HCT116 (cell line): ENCODE data around the gene TMEM38A. TPM values are rescaled to one million over a fixed set of nuclear protein-coding genes. Genes with fewer than 3 reads are reported as not detected.

Experiments
- ATAC-seq: fragments of 200-7000 bp; cut with Tn5 transposase; 2 replicates; pipeline ENCODE4 v1.9.1; 2020; ENCODE audit warnings: mild to moderate bottlenecking, moderate library complexity
- BruUV-seq: library from RNA; stranded (reverse); fragments of 400-500 nt; replicated peaks from 2 replicates; lab custom pipeline; 2021; lab: Mats Ljungman, UMichigan
- CTCF ChIA-PET: fragments of 300-600 bp; sonication (Branson Sonifier 250); formaldehyde crosslinking; loops from one replicate; lab custom pipeline; 2021; ENCODE audit warnings: antibody characterized with exemption; lab: Charles Lee
- POLR2A ChIA-PET: fragments of 300-600, 350-600 bp; sonication (Branson Sonifier 250); formaldehyde crosslinking; loops from one replicate; lab custom pipeline; 2021; ENCODE audit warnings: antibody characterized with exemption; lab: Charles Lee
- RAD21 ChIA-PET, 2 experiments: fragments of 300-600 bp; sonication (Branson Sonifier 250); formaldehyde crosslinking; loops; one replicate each; lab custom pipeline; 2023; ENCODE audit warnings: low total read pairs in 2 of 2; ENCODE audit not compliant: uncharacterized antibody in 2 of 2, unreplicated experiment in 2 of 2, low non-redundant PET in 1 of 2; lab: Charles Lee
- DNase-seq: peaks from one replicate; pipeline ENCODE4 v3.0.0-alpha.2; 2010; ENCODE audit warnings: low read depth, low spot score
- H2AFZ ChIP-seq: fragments of 200-600 bp; shearing (Covaris generic), sonication (generic); 2 replicates; pipeline ENCODE4 v1.6.1; 2017; ENCODE audit warnings: low read depth, mixed run types, mixed read lengths, antibody characterized with exemption, low read length; ENCODE audit not compliant: poor library complexity, severe bottlenecking
- H3K27ac ChIP-seq: 2 replicates; pipeline ENCODE4 v1.5.1; 2012; ENCODE audit warnings: low read depth, low read length
- H3K27me3 ChIP-seq: fragments of 200-600 bp; sonication (generic); 2 replicates; pipeline ENCODE4 v1.6.1; 2016; ENCODE audit warnings: mixed run types, low read length, mixed read lengths; ENCODE audit not compliant: insufficient read depth
- H3K36me3 ChIP-seq, 2 experiments: fragments of 200-500 bp in 1 of 2; fragments of 200-600 bp in 1 of 2; sonication (Bioruptor generic) in 1 of 2; sonication (generic) in 1 of 2; 2 replicates each; pipeline versions ENCODE4 v1.5.1 to v1.6.1; 2014 to 2016; ENCODE audit warnings: low read length in 2 of 2, inconsistent platforms in 1 of 2, mixed read lengths in 1 of 2, mixed run types in 1 of 2; ENCODE audit not compliant: insufficient read depth in 2 of 2, control insufficient read depth in 1 of 2
- H3K4me1 ChIP-seq, 2 experiments: fragments of 200-600 bp in 1 of 2; sonication (generic) in 1 of 2; 2 replicates each; pipeline versions ENCODE4 v1.5.1 to v1.6.1; 2012 to 2017; ENCODE audit warnings: low read length in 2 of 2, inconsistent platforms in 1 of 2, mild to moderate bottlenecking in 1 of 2, mixed read lengths in 1 of 2, mixed run types in 1 of 2, moderate library complexity in 1 of 2; ENCODE audit not compliant: insufficient read depth in 2 of 2, control insufficient read depth in 1 of 2
- H3K4me2 ChIP-seq: fragments of 200-600 bp; sonication (generic); 2 replicates; pipeline ENCODE4 v1.6.1; 2017; ENCODE audit warnings: mixed run types, low read length, mixed read lengths
- H3K4me3 ChIP-seq, 2 experiments: fragments of 200-600 bp in 1 of 2; sonication (generic) in 1 of 2; replicated peaks in 1 of 2; 2 replicates each; pipeline ENCODE4 v1.5.1; 2011 to 2016; ENCODE audit warnings: low read length in 2 of 2, control low read depth in 1 of 2, low read depth in 1 of 2, mild to moderate bottlenecking in 1 of 2, mixed read lengths in 1 of 2, mixed run types in 1 of 2
- H3K79me2 ChIP-seq: fragments of 200-600 bp; sonication (generic); 2 replicates; pipeline ENCODE4 v1.6.1; 2017; ENCODE audit warnings: mild to moderate bottlenecking, mixed run types, low read length, moderate library complexity, mixed read lengths; ENCODE audit not compliant: insufficient read depth
- H3K9ac ChIP-seq: fragments of 200-600 bp; sonication (generic); 2 replicates; pipeline ENCODE4 v1.6.1; 2016; ENCODE audit warnings: low read length, mixed read lengths
- H3K9me2 ChIP-seq: fragments of 200-600 bp; sonication (generic), shearing (Covaris generic); 2 replicates; pipeline ENCODE4 v1.6.1; 2017; ENCODE audit warnings: mixed run types, mild to moderate bottlenecking, moderate library complexity; ENCODE audit not compliant: insufficient read depth
- H3K9me3 ChIP-seq, 2 experiments: fragments of 200-500 bp in 1 of 2; fragments of 200-600 bp in 1 of 2; sonication (Bioruptor generic) in 1 of 2; sonication (generic) in 1 of 2; 2 replicates each; pipeline ENCODE4 v1.6.1; 2014 to 2017; ENCODE audit warnings: low read length in 2 of 2, mixed read lengths in 2 of 2, inconsistent platforms in 1 of 2, low read depth in 1 of 2, mild to moderate bottlenecking in 1 of 2, mixed run types in 1 of 2, moderate library complexity in 1 of 2; ENCODE audit not compliant: control insufficient read depth in 1 of 2, insufficient read depth in 1 of 2
- H4K20me1 ChIP-seq: fragments of 200-600 bp; sonication (generic), shearing (Covaris generic); 2 replicates; pipeline ENCODE4 v1.6.1; 2017; ENCODE audit warnings: mixed run types, mild to moderate bottlenecking, moderate library complexity; ENCODE audit not compliant: insufficient read depth
- CEBPB ChIP-seq: IDR thresholded peaks from 2 replicates; pipeline ENCODE4 v1.6.1; 2012; ENCODE audit warnings: low read depth
- CTCF ChIP-seq, 3 experiments: fragments of 200-600 bp in 1 of 3; sonication (generic) in 1 of 3; IDR thresholded peaks in 2 of 3; conservative IDR thresholded peaks in 1 of 3; 2 replicates each; pipeline ENCODE4 v1.5.1; 2012 to 2017; ENCODE audit warnings: low read depth in 2 of 3, low read length in 2 of 3, antibody characterized with exemption in 1 of 3, borderline replicate concordance in 1 of 3, control low read depth in 1 of 3, mild to moderate bottlenecking in 1 of 3, mixed read lengths in 1 of 3, mixed run types in 1 of 3, moderate library complexity in 1 of 3; ENCODE audit not compliant: insufficient read depth in 1 of 3
- EGR1 ChIP-seq: IDR thresholded peaks from 2 replicates; pipeline ENCODE4 v1.6.1; 2012; ENCODE audit warnings: low read depth
- MAX ChIP-seq: IDR thresholded peaks from 2 replicates; pipeline ENCODE4 v1.6.1; 2012
- POLR2A ChIP-seq: IDR thresholded peaks from 2 replicates; pipeline ENCODE4 v1.7.0; 2011; ENCODE audit warnings: borderline replicate concordance; ENCODE audit not compliant: insufficient read depth, insufficient read length; ENCODE audit errors: extremely low read depth
- POLR2AphosphoS5 ChIP-seq: IDR thresholded peaks from 2 replicates; pipeline ENCODE4 v1.6.1; 2011; ENCODE audit warnings: mild to moderate bottlenecking, low read depth, low read length, moderate library complexity
- RAD21 ChIP-seq: IDR thresholded peaks from 2 replicates; pipeline ENCODE4 v1.6.1; 2012; ENCODE audit warnings: low read depth, mild to moderate bottlenecking
- SIN3A ChIP-seq: IDR thresholded peaks from 2 replicates; pipeline ENCODE4 v1.6.1; 2012; ENCODE audit warnings: low read depth
- SP1 ChIP-seq: IDR thresholded peaks from 2 replicates; pipeline ENCODE4 v1.6.1; 2012; ENCODE audit warnings: low read depth
- SRF ChIP-seq: IDR thresholded peaks from 2 replicates; pipeline ENCODE4 v1.6.1; 2012; ENCODE audit warnings: low read depth
- YY1 ChIP-seq: IDR thresholded peaks from 2 replicates; pipeline ENCODE4 v1.6.1; 2011; ENCODE audit warnings: low read length, low read depth, moderate library complexity, mild to moderate bottlenecking; ENCODE audit not compliant: insufficient replicate concordance; ENCODE audit errors: extremely low read depth
- intact Hi-C: fragments of 100-400 bp; cut with micrococcal nuclease; formaldehyde crosslinking; loops from 2 replicates; pipeline ENCODE4 v1.10.0; 2022
- total RNA-seq: library from RNA; stranded (reverse); gene quantifications from one replicate; pipeline ENCODE4 v1.2.1, GENCODE V29; 2021; ENCODE audit not compliant: unreplicated experiment

TMEM38A gene
- total RNA-seq, 1 experiment from 2014 or later: 9.0 TPM

GRCh38 chr19:16628984-16629691, 31.8 kb upstream of the TMEM38A start:
- Histone ChIP-seq H3K4me1 (peaks cover 6 to 14% of the 10 kb centered on the region in 2 experiments), H4K20me1 (peaks cover 11% of the 10 kb centered on the region; the same call in 1 of the 2 replicates), H3K4me2 (peak overlapping the region; percentile 86), H3K36me3 (peaks cover 7 to 27% of the 10 kb centered on the region in 2 experiments; a peak in 3 of 4 replicates), H3K9ac (peak overlapping the region; percentile 90), H3K79me2 (peaks cover 45% of the 10 kb centered on the region), H3K4me3 (peak overlapping the region; percentile 78 to 92), H2AFZ (no peak overlapping the region), H3K9me3 (no peaks in the 10 kb centered on the region), H3K9me2 (no peaks in the 10 kb centered on the region)
- RAD21 ChIA-PET: no interaction called here
- ATAC-seq: no peak
- CTCF ChIA-PET: no interaction called here
- POLR2A ChIA-PET: no interaction called here
- DNase-seq: no peak
- intact Hi-C loops: no loop called here
- no peak for TF ChIP-seq EGR1
- TF ChIP-seq RAD21: no peak
- no peak for TF ChIP-seq MAX
- no peak for TF ChIP-seq SIN3A
- no peak for TF ChIP-seq SP1
- TF ChIP-seq POLR2AphosphoS5: peak; percentile 1; the same call in 1 of the 2 replicates
- TF ChIP-seq YY1: no peak
- TF ChIP-seq, all 23 proteins: peak for 1
- Histone ChIP-seq H3K27ac (peak overlapping the region; percentile 95), H3K27me3 (no peaks in the 10 kb centered on the region)
- no TSS peak for BruUV-seq

- H2AFZ ChIP-seq: no peak overlapping the region
- H3K27ac ChIP-seq: no peak overlapping the region
- no peak for ATAC-seq
- H3K79me2 ChIP-seq: peaks cover 40% of the 10 kb centered on the region
- H3K9me2 ChIP-seq: no peaks in the 10 kb centered on the region
- no peaks in the 10 kb centered on the region for H3K9me3 ChIP-seq
- no peak overlapping the region for H3K4me3 ChIP-seq
- H4K20me1 ChIP-seq: peaks cover 4% of the 10 kb centered on the region; the same call in 1 of the 2 replicates
- H3K36me3 ChIP-seq: peaks cover 7 to 18% of the 10 kb centered on the region in 2 experiments; a peak in 3 of 4 replicates
- ChIA-PET RAD21 (no interaction called here), CTCF (no interaction called here), POLR2A (no interaction called here)
- H3K27me3 ChIP-seq: no peaks in the 10 kb centered on the region
- H3K4me1 ChIP-seq: peaks cover 1 to 10% of the 10 kb centered on the region in 2 experiments
- TF ChIP-seq YY1: no peak
- no peak for TF ChIP-seq SRF
- no peak for TF ChIP-seq POLR2A
- TF ChIP-seq CTCF (IDR thresholded peaks at IDR 0.05 in 2 of 3, conservative IDR thresholded peaks at IDR 0.05 in 1 of 3; ENCODE audit: borderline replicate concordance in 1 of 3, insufficient read depth in 1 of 3, low read depth in 2 of 3, low read length in 2 of 3): peak in 1 of 3 experiments; percentile 5; a peak in 2 of 6 replicates
- TF ChIP-seq CEBPB: no peak
- no peak for TF ChIP-seq RAD21
- no TSS peak for BruUV-seq
- no peak overlapping the region for H3K4me2 ChIP-seq
- no peak for DNase-seq
- H3K9ac ChIP-seq: no peak overlapping the region
- intact Hi-C loops: no loop called here
Measured at GRCh38 chr19:16631465-16631864, 29.5 kb upstream of the TMEM38A start.
